ENCODE results near the gene CHRDL2.

- peak; percentile 21 to 53 (median 29) for TF ChIP-seq CTCF (IDR thresholded peaks at IDR 0.05)
- TF ChIP-seq POLR2A (IDR thresholded peaks at IDR 0.05), result no peak
Observed at GRCh38 chr11:74683279-74683871, 47.9 kb downstream of the CHRDL2 start.

All from breast epithelium (tissue), 3 donors.